ENCODE data around the gene SMIM11. TPM values are rescaled to one million over a fixed set of nuclear protein-coding genes. Genes with fewer than 3 reads are reported as not detected.
"Not testable (repeated sequence)": the region's sequence is repeated elsewhere in the genome, so short reads cannot be mapped to it uniquely, and the experiment has no call there.

SMIM11 gene
- total RNA-seq, 1 experiment from 2014 or later = 7.8 TPM

- no peaks in the 10 kb centered on the region for H3K27me3 ChIP-seq (replicated peaks)
- DNase-seq (ENCODE audit: low read depth in 1 of 2, low spot score in 2 of 2) = peak in 1 of 2 experiments; percentile 15
- H3K36me3 ChIP-seq = no peaks in the 10 kb centered on the region
- H3K27ac ChIP-seq = no peak within 1 kb of the TSS
- H3K4me1 ChIP-seq (replicated peaks) = peaks cover 11% of the 10 kb centered on the region
- no peak within 1 kb of the TSS for H3K4me3 ChIP-seq
- H3K9me3 ChIP-seq (replicated peaks) = no peaks in the 10 kb centered on the region
Measured at GRCh38 chr21:34363733-34364132, 11.6 kb upstream of the SMIM11 start, which contains the start of gene KCNE2. Gene KCNE2 (plus strand): TSS chr21:34364006. CDS start chr21:34370479, 6,473 bp downstream.

- H3K36me3 ChIP-seq = no peaks in the 10 kb centered on the region
- H3K27me3 ChIP-seq (replicated peaks) = no peaks in the 10 kb centered on the region
- peaks cover 11% of the 10 kb centered on the region for H3K4me1 ChIP-seq (replicated peaks)
- no peak overlapping the region for H3K4me3 ChIP-seq
- DNase-seq (ENCODE audit: low read depth in 1 of 2, low spot score in 2 of 2) = no peak
- no peaks in the 10 kb centered on the region for H3K9me3 ChIP-seq (replicated peaks)
- H3K27ac ChIP-seq = no peak overlapping the region
Measured at GRCh38 chr21:34364921-34365320, 10.4 kb upstream of the SMIM11 start.

- Histone ChIP-seq H3K4me3 (no peak overlapping the region), H3K4me1 (replicated peaks) (peaks cover 11% of the 10 kb centered on the region), H3K27me3 (replicated peaks) (no peaks in the 10 kb centered on the region), H3K9me3 (replicated peaks) (no peaks in the 10 kb centered on the region), H3K36me3 (no peaks in the 10 kb centered on the region), H3K27ac (no peak overlapping the region)
- no peak for DNase-seq (ENCODE audit: low read depth in 1 of 2, low spot score in 2 of 2)
Measured at GRCh38 chr21:34365809-34366208, 9.5 kb upstream of the SMIM11 start.

GRCh38 chr21:34367320-34367935 lies 7.9 kb upstream of the SMIM11 start:
- peaks cover 11% of the 10 kb centered on the region for H3K4me1 ChIP-seq (replicated peaks)
- DNase-seq (ENCODE audit: low read depth in 1 of 2, low spot score in 2 of 2) = peak; percentile 81 to 91
- no peaks in the 10 kb centered on the region for H3K27me3 ChIP-seq (replicated peaks)
- no peaks in the 10 kb centered on the region for H3K36me3 ChIP-seq
- peak overlapping the region; percentile 17; the same call in 1 of the 2 replicates for H3K27ac ChIP-seq
- H3K4me3 ChIP-seq = no peak overlapping the region
- H3K9me3 ChIP-seq (replicated peaks) = no peaks in the 10 kb centered on the region

GRCh38 chr21:34369741-34370140 lies 5.6 kb upstream of the SMIM11 start:
- H3K36me3 ChIP-seq = no peaks in the 10 kb centered on the region

GRCh38 chr21:34372321-34372720 lies 3.0 kb upstream of the SMIM11 start:
- Histone ChIP-seq H3K4me1 (replicated peaks) (peaks cover 6% of the 10 kb centered on the region), H3K36me3 (no peaks in the 10 kb centered on the region), H3K27me3 (replicated peaks) (no peaks in the 10 kb centered on the region), H3K9me3 (replicated peaks) (no peaks in the 10 kb centered on the region), H3K27ac (no peak overlapping the region), H3K4me3 (no peak overlapping the region)
- DNase-seq (ENCODE audit: low read depth in 1 of 2, low spot score in 2 of 2) = no peak

More at GRCh38 chr21:34369741-34370140, 5.6 kb upstream of the SMIM11 start:
- Histone ChIP-seq H3K9me3 (replicated peaks) (no peaks in the 10 kb centered on the region), H3K27me3 (replicated peaks) (no peaks in the 10 kb centered on the region), H3K4me3 (no peak overlapping the region), H3K27ac (no peak overlapping the region), H3K4me1 (replicated peaks) (peaks cover 11% of the 10 kb centered on the region)
- no peak for DNase-seq (ENCODE audit: low read depth in 1 of 2, low spot score in 2 of 2)

GRCh38 chr21:34374462-34374861 lies 845 bp upstream of the SMIM11 start:
- not testable (repeated sequence) for H3K4me1 ChIP-seq (replicated peaks); H3K4me3 ChIP-seq; DNase-seq (ENCODE audit: low read depth in 1 of 2, low spot score in 2 of 2); H3K36me3 ChIP-seq; H3K27me3 ChIP-seq (replicated peaks); H3K9me3 ChIP-seq (replicated peaks); H3K27ac ChIP-seq

- DNase-seq (ENCODE audit: low read depth in 1 of 2, low spot score in 2 of 2); H3K36me3 ChIP-seq; H3K9me3 ChIP-seq (replicated peaks); H3K4me3 ChIP-seq; H3K27me3 ChIP-seq (replicated peaks); H3K4me1 ChIP-seq (replicated peaks); H3K27ac ChIP-seq: not testable (repeated sequence)
Measured at GRCh38 chr21:34375619-34375972, 289 bp downstream of the SMIM11 start.

- H3K9me3 ChIP-seq (replicated peaks); H3K27me3 ChIP-seq (replicated peaks); H3K4me3 ChIP-seq; DNase-seq (ENCODE audit: low read depth in 1 of 2, low spot score in 2 of 2); H3K36me3 ChIP-seq; H3K4me1 ChIP-seq (replicated peaks); H3K27ac ChIP-seq: not testable (repeated sequence)
Measured at GRCh38 chr21:34383138-34383537, 7.8 kb downstream of the SMIM11 start.

GRCh38 chr21:34383724-34384415 lies 8.6 kb downstream of the SMIM11 start:
- DNase-seq (ENCODE audit: low read depth in 1 of 2, low spot score in 2 of 2); H3K36me3 ChIP-seq; H3K27me3 ChIP-seq (replicated peaks); H3K9me3 ChIP-seq (replicated peaks); H3K4me3 ChIP-seq; H3K4me1 ChIP-seq (replicated peaks); H3K27ac ChIP-seq: not testable (repeated sequence)

- not testable (repeated sequence) for DNase-seq (ENCODE audit: low read depth in 1 of 2, low spot score in 2 of 2); H3K36me3 ChIP-seq
Measured at GRCh38 chr21:34400522-34400921, 25.2 kb downstream of the SMIM11 start.

GRCh38 chr21:34404742-34405141 lies 29.4 kb downstream of the SMIM11 start:
- H3K27me3 ChIP-seq (replicated peaks); H3K9me3 ChIP-seq (replicated peaks); H3K27ac ChIP-seq; H3K36me3 ChIP-seq; H3K4me1 ChIP-seq (replicated peaks); H3K4me3 ChIP-seq; DNase-seq (ENCODE audit: low read depth in 1 of 2, low spot score in 2 of 2): not testable (repeated sequence)

More at GRCh38 chr21:34400522-34400921, 25.2 kb downstream of the SMIM11 start:
- not testable (repeated sequence) for H3K4me1 ChIP-seq (replicated peaks); H3K27me3 ChIP-seq (replicated peaks); H3K27ac ChIP-seq; H3K9me3 ChIP-seq (replicated peaks); H3K4me3 ChIP-seq

GRCh38 chr21:34405686-34406085 lies 30.4 kb downstream of the SMIM11 start:
- not testable (repeated sequence) for H3K4me1 ChIP-seq (replicated peaks); H3K27ac ChIP-seq; DNase-seq (ENCODE audit: low read depth in 1 of 2, low spot score in 2 of 2)

GRCh38 chr21:34406102-34406501 lies 30.8 kb downstream of the SMIM11 start:
- not testable (repeated sequence) for H3K27ac ChIP-seq; H3K4me3 ChIP-seq; H3K27me3 ChIP-seq (replicated peaks); H3K4me1 ChIP-seq (replicated peaks); H3K9me3 ChIP-seq (replicated peaks); H3K36me3 ChIP-seq; DNase-seq (ENCODE audit: low read depth in 1 of 2, low spot score in 2 of 2)

More at GRCh38 chr21:34405686-34406085, 30.4 kb downstream of the SMIM11 start:
- not testable (repeated sequence) for H3K27me3 ChIP-seq (replicated peaks); H3K9me3 ChIP-seq (replicated peaks); H3K4me3 ChIP-seq; H3K36me3 ChIP-seq

Measured in SJSA1 (cell line).